K562 (cell line): ENCODE measurements around the gene CDT1. TPM values are rescaled to one million over a fixed set of nuclear protein-coding genes. Genes with fewer than 3 reads are reported as not detected.

Experiments used
- ATAC-seq: fragments of 200-7000 bp; cut with Tn5 transposase; 3 replicates; pipeline ENCODE4 v1.9.1; 2020; ENCODE audit warnings: moderate library complexity
- BruUV-seq: library from RNA; stranded (reverse); fragments of 400-500 nt; replicated peaks from 2 replicates; lab custom pipeline; 2021; lab: Mats Ljungman, UMichigan
- CTCF ChIA-PET: fragments of 300-600 bp; formaldehyde crosslinking; extraction: SDS; loops from one replicate; lab custom pipeline; 2021; ENCODE audit warnings: low intra/inter-chr PET ratio; lab: Yijun Ruan, JAX
- POLR2A ChIA-PET: fragments of 300-600, 350-650 bp; sonication (Branson Sonifier 250); formaldehyde crosslinking; extraction: SDS; loops from one replicate; lab custom pipeline; 2021; ENCODE audit warnings: antibody characterized with exemption, inconsistent platforms; lab: Yijun Ruan, JAX
- DNase-seq, 4 experiments: peaks; one replicate each; pipeline versions ENCODE4 v3.0.0 to v3.0.0-alpha.2; 2011 to 2018; ENCODE audit warnings: low spot score in 3 of 4, mixed read lengths in 3 of 4; ENCODE audit errors: extremely low read depth in 1 of 4
- FAIRE-seq: peaks from 2 replicates; lab custom pipeline; 2011; peaks lifted over from hg19 to GRCh38; lab: Jason Lieb, UNC
- H2AFZ ChIP-seq: 2 replicates; pipeline ENCODE4 v1.6.0; 2011; ENCODE audit warnings: low read depth, low read length, control low read depth, inconsistent platforms
- H3K27ac ChIP-seq: fragments of 200-600 bp; 3 replicates; pipeline ENCODE4 v1.8.0; 2011; ENCODE audit warnings: low read depth, mild to moderate bottlenecking, control low read depth, inconsistent platforms, low read length, moderate library complexity, mixed read lengths; ENCODE audit errors: extremely low read depth
- H3K27me3 ChIP-seq, 2 experiments: fragments of 300-600 bp in 1 of 2; 2 replicates in 1 of 2; 3 replicates in 1 of 2; pipeline versions ENCODE4 v1.6.0 to v1.8.0; 2011; ENCODE audit warnings: inconsistent platforms in 2 of 2, low read length in 2 of 2, mild to moderate bottlenecking in 1 of 2, mixed read lengths in 1 of 2, moderate library complexity in 1 of 2; ENCODE audit not compliant: control insufficient read depth in 2 of 2, insufficient read depth in 2 of 2
- H3K36me3 ChIP-seq: fragments of 300-600 bp; 3 replicates; pipeline ENCODE4 v1.8.0; 2011; ENCODE audit warnings: mild to moderate bottlenecking, low read length, inconsistent platforms; ENCODE audit not compliant: control insufficient read depth, insufficient read depth
- H3K4me1 ChIP-seq, 2 experiments: fragments of 200-600 bp in 1 of 2; replicated peaks in 1 of 2; 2 replicates in 1 of 2; 3 replicates in 1 of 2; pipeline versions ENCODE4 v1.5.1 to v1.8.0; 2011; ENCODE audit warnings: inconsistent platforms in 2 of 2, low read length in 2 of 2, mild to moderate bottlenecking in 1 of 2, mixed read lengths in 1 of 2, moderate library complexity in 1 of 2; ENCODE audit not compliant: control insufficient read depth in 2 of 2, insufficient read depth in 2 of 2
- H3K4me2 ChIP-seq: 2 replicates; pipeline ENCODE4 v1.6.1; 2011; ENCODE audit warnings: low read length, control low read depth, inconsistent platforms, mixed read lengths; ENCODE audit not compliant: insufficient read depth
- H3K4me3 ChIP-seq: fragments of 200-600 bp; sonication (generic), shearing (Covaris generic); 2 replicates; pipeline ENCODE4 v1.5.1; 2016; ENCODE audit warnings: control low read depth, inconsistent platforms
- H3K79me2 ChIP-seq: fragments of 200-600 bp; 3 replicates; pipeline ENCODE4 v1.8.0; 2011; ENCODE audit warnings: low read length, inconsistent platforms; ENCODE audit not compliant: control insufficient read depth, insufficient read depth
- H3K9ac ChIP-seq, 2 experiments: 2 replicates each; pipeline versions ENCODE4 v1.6.0 to v1.6.1; 2011; ENCODE audit warnings: low read depth in 2 of 2, low read length in 2 of 2, control low read depth in 1 of 2, inconsistent platforms in 1 of 2, mild to moderate bottlenecking in 1 of 2, mixed read lengths in 1 of 2; ENCODE audit not compliant: insufficient read depth in 1 of 2
- H3K9me1 ChIP-seq: one replicate; pipeline ENCODE4 v1.6.0; 2011; ENCODE audit warnings: inconsistent platforms, mild to moderate bottlenecking, low read length, moderate library complexity; ENCODE audit not compliant: control insufficient read depth, insufficient read depth
- H3K9me3 ChIP-seq: replicated peaks from 2 replicates; pipeline ENCODE4 v1.5.1; 2011; ENCODE audit warnings: low read depth, low read length, inconsistent platforms; ENCODE audit not compliant: control insufficient read depth, insufficient read depth
- H4K20me1 ChIP-seq: replicated peaks from 2 replicates; pipeline ENCODE4 v1.6.1; 2011; ENCODE audit warnings: low read length, inconsistent platforms, mixed read lengths; ENCODE audit not compliant: control insufficient read depth, insufficient read depth
- BACH1 ChIP-seq: fragments of 200-800 bp; sonication (Bioruptor generic); IDR thresholded peaks from 2 replicates; pipeline ENCODE4 v1.6.1; 2016; ENCODE audit warnings: missing genetic modification characterization, missing compliant biosample characterization
- BCOR ChIP-seq: fragments of 450-650 bp; IDR thresholded peaks from 2 replicates; pipeline ENCODE4 v1.6.1; 2016
- BRF1 ChIP-seq: IDR thresholded peaks from 3 replicates; pipeline ENCODE4 v1.6.1; 2011; ENCODE audit warnings: borderline replicate concordance, mild to moderate bottlenecking; ENCODE audit not compliant: insufficient read length; ENCODE audit errors: extremely low read depth
- CAMTA2 ChIP-seq: fragments of 250-450 bp; sonication (Bioruptor Pico); conservative IDR thresholded peaks from 2 replicates; pipeline ENCODE4 v1.5.1; 2022
- CBX1 ChIP-seq: sonication (generic); IDR thresholded peaks from 2 replicates; pipeline ENCODE4 v1.6.1; 2016; ENCODE audit warnings: antibody characterized with exemption, low read depth, mild to moderate bottlenecking
- CXXC5 ChIP-seq: fragments of 250-450 bp; sonication (Bioruptor Pico); IDR thresholded peaks from 2 replicates; pipeline ENCODE4 v1.8.0; 2022; ENCODE audit warnings: inconsistent platforms, mild to moderate bottlenecking, moderate library complexity
- ESRRA ChIP-seq: fragments of 450-650 bp; IDR thresholded peaks from 2 replicates; pipeline ENCODE4 v1.6.1; 2014; ENCODE audit warnings: low read depth, mild to moderate bottlenecking, moderate library complexity, borderline replicate concordance
- HDAC2 ChIP-seq: fragments of 450-650 bp; IDR thresholded peaks from 2 replicates; pipeline ENCODE4 v1.6.1; 2016; ENCODE audit warnings: mild to moderate bottlenecking
- HDAC3 ChIP-seq: fragments of 450-650 bp; IDR thresholded peaks from 2 replicates; pipeline ENCODE4 v1.6.1; 2018; ENCODE audit warnings: borderline replicate concordance, mild to moderate bottlenecking, moderate library complexity; ENCODE audit not compliant: partially characterized antibody
- KDM1A ChIP-seq, 2 experiments: fragments of 450-650 bp; IDR thresholded peaks; 2 replicates each; pipeline ENCODE4 v1.6.1; 2016; ENCODE audit warnings: mild to moderate bottlenecking in 2 of 2
- MYBL2 ChIP-seq, 2 experiments: fragments of 450-650 bp in 1 of 2; sonication (generic) in 1 of 2; formaldehyde crosslinking in 1 of 2; IDR thresholded peaks; 2 replicates each; pipeline versions ENCODE4 v1.6.1 to v1.8.1; 2017 to 2022; ENCODE audit warnings: borderline replicate concordance in 1 of 2, inconsistent platforms in 1 of 2, low read depth in 1 of 2, mild to moderate bottlenecking in 1 of 2, missing genetic modification reagents in 1 of 2, moderate library complexity in 1 of 2
- MYNN ChIP-seq, 2 experiments: sonication (generic); formaldehyde crosslinking in 1 of 2; IDR thresholded peaks; 2 replicates each; pipeline versions ENCODE4 v1.5.0 to v1.6.1; 2016 to 2020; ENCODE audit warnings: antibody characterized with exemption in 1 of 2, missing genetic modification reagents in 1 of 2
- POLR2G ChIP-seq: fragments of 200-400 bp; formaldehyde crosslinking; IDR thresholded peaks from 2 replicates; pipeline ENCODE4 v1.6.1; 2017; ENCODE audit warnings: low read depth, mild to moderate bottlenecking, antibody characterized with exemption, low read length, moderate library complexity
- PTBP1 ChIP-seq: fragments of 200-400 bp; formaldehyde crosslinking; IDR thresholded peaks from 2 replicates; pipeline ENCODE4 v1.6.1; 2017; ENCODE audit warnings: low read depth, low read length
- RBM22 ChIP-seq: fragments of 200-400 bp; formaldehyde crosslinking; IDR thresholded peaks from 2 replicates; pipeline ENCODE4 v1.6.1; 2018; ENCODE audit warnings: low read length, low read depth; ENCODE audit not compliant: poor library complexity, severe bottlenecking
- SMARCA5 ChIP-seq: fragments of 450-650 bp; IDR thresholded peaks from 2 replicates; pipeline ENCODE4 v1.6.1; 2016
- XRCC5 ChIP-seq: fragments of 200-400 bp; formaldehyde crosslinking; IDR thresholded peaks from 2 replicates; pipeline ENCODE4 v1.6.1; 2017; ENCODE audit warnings: low read depth, mild to moderate bottlenecking, low read length
- WGBS: fragments of 100-300 bp; shearing (Covaris generic); methylation state at CpG from one replicate; pipeline ENCODE4 v1.1.6; 2016; ENCODE audit warnings: low coverage, mixed read lengths; ENCODE audit not compliant: insufficient coverage; ENCODE audit errors: missing lambda C conversion rate; 5-methylcytosine and 5-hydroxymethylcytosine counted together
- in situ Hi-C: fragments of 300-500 bp; cut with MboI; formaldehyde crosslinking; loops from 4 replicates; pipeline ENCODE4 v1.15.0; 2018; ENCODE audit warnings: inconsistent platforms, mixed read lengths
- intact Hi-C: fragments of 100-400 bp; cut with micrococcal nuclease; formaldehyde crosslinking; loops from 2 replicates; pipeline ENCODE4 v1.14.2; 2022
- polyA plus RNA-seq, 8 experiments: library from polyadenylated mRNA; depleted of rRNA in 4 of 8; stranded (reverse) in 5 of 8; unstranded in 3 of 8; fragments of >200 nt; fragmentation: Nextera tagmentation in 2 of 8; fragmentation: Illumina TruSeq in 1 of 8; extraction: Ambion mirVana in 2 of 8; extraction: Trizol in 1 of 8; gene quantifications; 2 replicates each; pipeline versions ENCODE4 v1.2.1 to v1.2.3, GENCODE V29; 2011 to 2014; ENCODE audit warnings: inconsistent platforms in 1 of 8, missing spikeins in 1 of 8
- total RNA-seq, 7 experiments: library from RNA; depleted of rRNA in 6 of 7; stranded (reverse); fragments of >200 nt in 6 of 7; fragmentation: Illumina TruSeq in 2 of 7; extraction: Trizol in 2 of 7; gene quantifications; 2 replicates each; pipeline versions ENCODE4 v1.2.1 to v1.2.3, GENCODE V29; 2011 to 2021; ENCODE audit warnings: low replicate concordance in 1 of 7
- TF ChIP-seq, protein P1 (sequence below): sonication (generic); formaldehyde crosslinking; IDR thresholded peaks from 2 replicates; pipeline ENCODE4 v1.8.1; 2023; ENCODE audit warnings: mild to moderate bottlenecking, missing genetic modification reagents

The CDT1 gene
- total and polyA plus RNA-seq, 9 of the 15 experiments (the other 6 are each of a cell fraction or from before 2014, with no cell fraction given): 0.92 to 178 (median 14.2) TPM

DNA sequence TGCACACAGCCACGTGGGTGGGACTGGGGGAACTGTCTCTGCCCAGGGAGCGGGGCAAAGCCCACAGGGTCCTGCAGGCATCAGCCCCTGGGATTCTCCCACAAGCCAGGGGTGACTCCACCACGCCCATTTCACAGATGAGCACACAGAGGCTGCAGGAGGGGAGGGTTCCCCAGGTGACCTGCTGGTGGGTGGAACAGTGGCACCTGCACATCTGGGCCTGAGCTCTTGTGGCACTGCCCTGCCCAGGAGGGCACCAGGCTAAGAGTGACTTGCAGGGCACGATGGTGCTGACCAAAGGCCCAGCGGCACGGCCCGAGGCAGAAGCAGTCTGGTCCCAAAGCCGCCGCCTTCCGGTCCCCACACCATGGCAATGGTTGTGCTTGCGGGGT, 42.5 kb upstream of the CDT1 start:
- Histone ChIP-seq H3K4me1 (peaks cover 24 to 92% of the 10 kb centered on the region in 2 experiments), H3K79me2 (peaks cover 96% of the 10 kb centered on the region), H2AFZ (no peak overlapping the region), H4K20me1 (peaks cover 77% of the 10 kb centered on the region), H3K4me2 (no peak overlapping the region), H3K27me3 (no peaks in the 10 kb centered on the region), H3K4me3 (no peak overlapping the region), H3K27ac (no peak overlapping the region), H3K9me1 (peaks cover 38% of the 10 kb centered on the region), H3K36me3 (peaks cover 91% of the 10 kb centered on the region), H3K9ac (peak overlapping the region in 1 of 2 experiments; percentile 78; a peak in 2 of 4 replicates), H3K9me3 (no peaks in the 10 kb centered on the region)
- CTCF ChIA-PET: no interaction called here
- in situ Hi-C loops: no loop called here
- 87% methylated on average over 11 of the region's 11 CpGs for WGBS
- ATAC-seq (no peak), DNase-seq (no peak), FAIRE-seq (no peak)
- BruUV-seq: no TSS peak
- POLR2A ChIA-PET: interaction anchor here (5.6 to 8.9 kb wide), 2 partner anchors 10 to 20 kb away, joined by 26 to 102 read pairs; no protein-coding TSS in a partner anchor
- intact Hi-C loops: no loop called here
- TF ChIP-seq, protein P1, sequence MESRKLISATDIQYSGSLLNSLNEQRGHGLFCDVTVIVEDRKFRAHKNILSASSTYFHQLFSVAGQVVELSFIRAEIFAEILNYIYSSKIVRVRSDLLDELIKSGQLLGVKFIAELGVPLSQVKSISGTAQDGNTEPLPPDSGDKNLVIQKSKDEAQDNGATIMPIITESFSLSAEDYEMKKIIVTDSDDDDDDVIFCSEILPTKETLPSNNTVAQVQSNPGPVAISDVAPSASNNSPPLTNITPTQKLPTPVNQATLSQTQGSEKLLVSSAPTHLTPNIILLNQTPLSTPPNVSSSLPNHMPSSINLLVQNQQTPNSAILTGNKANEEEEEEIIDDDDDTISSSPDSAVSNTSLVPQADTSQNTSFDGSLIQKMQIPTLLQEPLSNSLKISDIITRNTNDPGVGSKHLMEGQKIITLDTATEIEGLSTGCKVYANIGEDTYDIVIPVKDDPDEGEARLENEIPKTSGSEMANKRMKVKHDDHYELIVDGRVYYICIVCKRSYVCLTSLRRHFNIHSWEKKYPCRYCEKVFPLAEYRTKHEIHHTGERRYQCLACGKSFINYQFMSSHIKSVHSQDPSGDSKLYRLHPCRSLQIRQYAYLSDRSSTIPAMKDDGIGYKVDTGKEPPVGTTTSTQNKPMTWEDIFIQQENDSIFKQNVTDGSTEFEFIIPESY (CRISPR knock-in tag): peak; percentile 93
- TF ChIP-seq CAMTA2 (CRISPR knock-in tag) (no peak), BRF1 (no peak), PTBP1 (0 out of 2 replicates have a peak, but pooled peaks have one; percentile 37), HDAC2 (peak; percentile 66), XRCC5 (0 out of 2 replicates have a peak, but pooled peaks have one; percentile 38), CBX1 (peak; percentile 72; the same call in 1 of the 2 replicates), KDM1A (IDR thresholded peaks at IDR 0.05) (peak; percentile 55 to 76; a peak in 3 of 4 replicates), BCOR (peak; percentile 91), POLR2G (peak; percentile 43), RBM22 (peak; percentile 51), CXXC5 (CRISPR knock-in tag) (no peak), BACH1 (tag) (no peak), ESRRA (peak; percentile 12; the same call in 1 of the 2 replicates), HDAC3 (no peak), MYBL2 (IDR thresholded peaks at IDR 0.05; ENCODE audit: low read depth) (no peak), MYBL2 (CRISPR knock-in tag; IDR thresholded peaks at IDR 0.05; ENCODE audit: borderline replicate concordance) (no peak), MYNN (IDR thresholded peaks at IDR 0.05) (0 out of 2 replicates have a peak, but pooled peaks have one; percentile 27), MYNN (CRISPR knock-in tag; IDR thresholded peaks at IDR 0.05) (no peak), SMARCA5 (peak; percentile 75)
